HG03060 (cell line): Measurements from ENCODE around the gene MAD1L1.

Experiments
- ATAC-seq: cut with Tn5 transposase; IDR thresholded peaks from one replicate; pipeline ENCODE4 v1.9.1; 2021; ENCODE audit warnings: low read depth, moderate number of reproducible peaks; ENCODE audit not compliant: unreplicated experiment

Gene MAD1L1

GRCh38 chr7:1853986-1854865, 378.5 kb downstream of the MAD1L1 start:
- no peak for ATAC-seq

- no peak for ATAC-seq
These were observed 379.2 kb downstream of the MAD1L1 start for GRCh38 chr7:1853431-1853985.

- ATAC-seq: no peak
These were observed 380.0 kb downstream of the MAD1L1 start for GRCh38 chr7:1852517-1853430.

DNA sequence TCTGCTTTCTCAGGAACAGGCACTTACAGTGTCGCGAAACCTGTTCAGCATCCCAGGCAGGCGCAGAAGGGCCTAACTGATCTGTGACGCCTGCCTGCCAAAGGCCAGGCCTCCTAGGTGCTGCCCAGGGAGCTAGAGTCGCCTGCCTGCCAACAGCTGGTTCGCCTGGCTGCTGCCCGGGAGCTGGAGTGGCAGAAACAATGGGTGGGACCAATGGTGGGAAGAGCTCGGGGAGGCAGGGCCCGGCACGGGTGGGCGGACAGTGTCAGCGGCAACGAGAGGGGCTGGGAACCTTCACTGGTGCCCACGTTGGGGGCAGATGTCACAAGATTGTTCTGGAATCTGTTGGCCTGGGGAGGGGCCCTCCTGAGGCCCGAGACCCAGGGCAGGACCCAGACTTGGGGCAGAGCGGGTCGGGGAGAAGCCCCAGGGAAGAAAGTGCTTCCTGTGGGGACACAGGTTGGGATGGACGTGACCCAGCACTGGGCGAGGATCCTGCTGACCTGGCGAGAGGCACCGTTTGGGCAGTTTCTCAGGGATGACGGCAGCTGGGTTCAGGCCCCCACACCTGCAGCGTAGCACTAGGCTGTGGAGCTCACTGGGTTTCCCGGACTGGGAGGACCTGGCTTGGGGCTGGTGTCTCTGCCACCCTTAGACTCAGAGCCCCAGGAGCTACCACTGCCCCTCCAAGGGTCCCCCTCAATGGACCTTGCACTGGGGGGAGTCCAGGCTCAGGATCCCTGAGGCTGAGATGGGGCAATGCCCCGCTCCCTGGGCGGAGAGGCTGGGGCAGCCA, 380.8 kb downstream of the MAD1L1 start:
- ATAC-seq: no peak

- ATAC-seq: no peak
These were observed 381.7 kb downstream of the MAD1L1 start for GRCh38 chr7:1850976-1851571.

DNA sequence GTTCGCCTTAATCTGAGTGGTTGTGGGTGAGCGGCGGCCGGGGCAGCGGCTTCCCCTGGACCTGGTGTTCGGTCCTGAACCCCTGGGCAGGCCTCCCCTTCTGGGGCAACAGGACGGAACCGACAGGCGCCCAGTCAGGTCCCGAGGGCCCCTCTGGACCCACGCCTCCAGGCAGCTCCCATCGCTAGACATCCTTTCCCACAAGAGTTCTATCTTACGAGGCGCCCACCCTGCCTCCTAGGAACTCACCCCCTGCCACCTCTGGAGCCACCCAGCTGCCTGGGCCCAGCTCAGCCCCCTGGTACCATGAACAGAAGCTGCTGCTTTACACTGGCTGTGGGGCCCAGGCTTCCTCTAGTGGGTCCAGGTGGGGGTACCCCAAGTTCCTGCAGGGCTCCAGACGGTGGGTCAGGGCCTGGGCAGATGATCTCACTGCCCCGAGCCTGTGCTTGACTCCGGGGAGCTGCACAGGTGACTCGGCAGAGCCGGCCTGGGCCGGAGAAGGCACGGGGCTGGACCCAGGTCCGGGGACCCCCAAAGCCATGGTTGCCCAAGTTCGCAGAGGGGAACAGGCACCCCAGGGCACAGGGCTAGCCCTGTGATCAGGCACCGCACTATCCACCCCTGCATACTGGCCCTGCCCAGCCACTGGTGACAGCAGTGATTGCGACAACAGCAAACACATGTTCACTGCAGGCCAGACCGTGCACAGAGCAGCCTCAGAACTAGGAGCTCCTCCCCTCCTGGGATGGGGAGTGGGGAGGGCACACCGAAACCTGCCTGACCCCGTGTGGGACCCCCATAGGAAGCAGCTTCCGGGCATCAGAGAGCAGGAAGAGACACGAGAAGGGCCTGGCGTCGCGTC, 382.4 kb downstream of the MAD1L1 start:
- ATAC-seq: no peak

DNA sequence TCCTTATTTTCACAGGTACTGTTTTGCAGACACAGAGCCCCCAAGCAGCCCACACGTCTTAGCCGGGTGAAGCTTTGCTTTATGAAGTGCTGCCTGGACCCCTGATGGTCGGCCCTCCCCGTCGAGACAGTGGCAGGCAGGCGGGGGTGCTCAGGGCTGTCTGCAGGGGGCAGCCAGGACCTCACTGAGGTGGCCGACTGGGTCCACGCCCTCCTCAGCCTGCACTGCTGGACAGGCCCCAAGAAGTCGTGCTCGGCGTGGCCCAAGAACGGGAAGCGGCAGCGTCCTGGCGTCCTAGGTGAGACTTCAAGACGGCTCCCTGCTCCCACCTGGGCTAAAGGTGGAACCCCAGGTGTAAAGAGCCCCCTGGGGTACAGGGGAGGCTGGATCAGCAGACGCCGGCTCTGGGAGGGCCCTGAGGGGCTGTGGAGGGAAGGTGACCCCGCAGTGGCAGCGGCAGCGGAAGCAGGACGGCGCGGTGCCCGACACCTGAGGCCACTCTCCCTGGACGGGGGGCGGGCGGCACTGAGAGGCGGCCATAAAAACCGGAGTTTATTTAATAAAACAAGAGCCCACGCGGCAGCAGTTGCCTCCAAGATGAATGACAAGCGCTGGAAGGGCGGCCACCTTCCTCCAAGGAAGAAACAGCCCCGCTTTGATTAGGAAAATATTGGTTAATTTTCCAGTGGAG, 383.2 kb downstream of the MAD1L1 start:
- no peak for ATAC-seq

- no peak for ATAC-seq
These were observed 383.8 kb downstream of the MAD1L1 start for GRCh38 chr7:1848911-1849311.

DNA sequence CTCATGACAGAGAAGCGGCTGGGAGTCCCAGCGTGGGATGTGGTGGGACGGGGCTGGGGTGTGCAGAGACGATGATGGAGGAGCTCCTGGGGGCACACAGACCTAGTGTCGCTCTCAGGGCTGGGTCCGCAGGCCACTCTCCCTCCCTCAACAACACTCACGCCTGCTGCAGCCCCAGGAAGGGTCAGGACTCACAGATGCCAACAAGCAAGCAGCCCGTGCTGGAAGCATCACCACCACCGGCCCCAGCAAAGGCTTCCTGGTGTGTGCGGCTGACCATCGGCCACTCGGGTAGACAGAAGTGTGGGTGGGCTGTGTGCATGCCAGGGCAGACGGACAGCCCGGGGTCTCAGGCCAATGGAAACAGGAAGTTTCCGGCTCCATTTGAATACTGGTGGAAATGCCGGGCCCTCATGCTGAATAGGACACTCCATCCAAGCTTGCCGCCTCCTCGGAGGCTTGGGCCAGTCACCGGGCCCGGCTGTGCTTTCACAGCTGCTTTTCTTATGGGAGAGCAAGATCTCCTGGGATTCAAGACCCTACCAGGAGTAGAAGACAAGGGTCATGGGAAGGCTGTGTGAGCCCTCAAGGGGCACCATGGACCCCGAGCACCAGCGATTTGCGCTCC, 384.6 kb downstream of the MAD1L1 start:
- ATAC-seq: no peak

DNA sequence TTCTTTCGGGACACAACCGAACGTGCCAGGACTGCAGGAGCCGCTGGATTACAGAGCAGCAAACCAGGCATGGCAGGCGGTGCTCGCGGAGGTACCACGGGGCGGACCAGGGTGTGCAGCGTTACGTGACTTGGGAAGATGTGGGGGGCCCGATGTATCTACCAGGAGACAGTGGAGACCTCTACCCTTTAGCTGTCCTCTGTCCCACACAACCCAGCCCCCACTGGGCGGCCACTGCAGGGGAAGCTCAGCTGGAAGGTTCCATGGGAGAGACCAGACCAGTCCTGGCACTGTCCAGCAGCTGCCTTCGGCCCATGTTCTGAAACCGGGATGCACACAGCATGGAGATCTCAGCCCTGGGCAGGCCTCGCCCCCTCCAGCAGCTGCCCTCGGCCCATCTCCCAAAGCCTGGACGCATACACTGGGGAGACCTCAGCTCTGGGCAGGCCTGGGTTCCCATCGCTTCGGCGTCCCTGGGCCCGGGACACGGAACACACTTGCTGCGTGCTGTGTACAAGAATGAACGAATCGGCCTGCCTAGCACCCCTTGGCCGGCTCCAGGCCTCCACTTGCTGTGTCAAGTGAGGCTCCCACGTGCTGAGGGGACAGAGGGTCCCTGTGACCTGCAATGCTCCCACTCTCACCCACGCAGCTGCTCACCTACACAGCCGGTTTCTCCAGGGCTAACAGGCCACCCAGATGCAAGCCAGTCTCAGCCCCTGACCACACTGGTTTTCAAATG, 385.3 kb downstream of the MAD1L1 start:
- no peak for ATAC-seq

DNA sequence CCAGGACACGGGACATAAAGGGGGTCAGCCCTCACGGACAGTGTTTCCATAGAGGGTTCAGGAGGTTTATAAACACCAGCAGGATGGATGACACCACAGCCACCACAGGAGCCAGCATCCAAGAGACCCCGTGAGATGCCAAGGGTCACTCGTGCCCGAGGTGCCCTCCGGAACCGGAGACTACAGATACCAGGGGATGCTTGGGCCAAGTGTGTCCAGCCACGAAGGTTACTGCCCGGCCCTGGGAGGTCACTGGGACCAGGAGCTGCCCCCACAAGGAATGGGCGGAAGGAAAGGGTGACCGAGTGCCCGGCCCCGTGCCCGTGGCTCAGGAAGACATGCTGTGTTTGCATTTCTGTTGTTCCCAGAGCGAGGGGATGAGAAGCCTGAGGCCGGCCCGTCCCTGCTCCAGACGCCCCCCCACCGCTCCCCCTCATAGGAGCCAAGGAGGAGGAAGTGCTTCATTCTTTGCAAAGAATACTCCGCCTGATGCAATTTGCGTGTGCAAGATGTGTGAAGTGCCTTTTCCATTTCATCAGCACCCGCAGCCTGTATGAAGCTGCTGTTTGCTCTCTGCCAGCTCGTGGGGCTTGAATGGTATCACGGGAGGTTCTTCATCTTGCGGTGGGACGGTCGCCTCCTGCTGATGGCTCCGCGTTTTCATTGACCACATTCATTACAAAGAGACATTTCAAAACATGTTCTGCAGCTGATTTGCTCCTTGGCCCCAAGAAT, 386.2 kb downstream of the MAD1L1 start:
- no peak for ATAC-seq

DNA sequence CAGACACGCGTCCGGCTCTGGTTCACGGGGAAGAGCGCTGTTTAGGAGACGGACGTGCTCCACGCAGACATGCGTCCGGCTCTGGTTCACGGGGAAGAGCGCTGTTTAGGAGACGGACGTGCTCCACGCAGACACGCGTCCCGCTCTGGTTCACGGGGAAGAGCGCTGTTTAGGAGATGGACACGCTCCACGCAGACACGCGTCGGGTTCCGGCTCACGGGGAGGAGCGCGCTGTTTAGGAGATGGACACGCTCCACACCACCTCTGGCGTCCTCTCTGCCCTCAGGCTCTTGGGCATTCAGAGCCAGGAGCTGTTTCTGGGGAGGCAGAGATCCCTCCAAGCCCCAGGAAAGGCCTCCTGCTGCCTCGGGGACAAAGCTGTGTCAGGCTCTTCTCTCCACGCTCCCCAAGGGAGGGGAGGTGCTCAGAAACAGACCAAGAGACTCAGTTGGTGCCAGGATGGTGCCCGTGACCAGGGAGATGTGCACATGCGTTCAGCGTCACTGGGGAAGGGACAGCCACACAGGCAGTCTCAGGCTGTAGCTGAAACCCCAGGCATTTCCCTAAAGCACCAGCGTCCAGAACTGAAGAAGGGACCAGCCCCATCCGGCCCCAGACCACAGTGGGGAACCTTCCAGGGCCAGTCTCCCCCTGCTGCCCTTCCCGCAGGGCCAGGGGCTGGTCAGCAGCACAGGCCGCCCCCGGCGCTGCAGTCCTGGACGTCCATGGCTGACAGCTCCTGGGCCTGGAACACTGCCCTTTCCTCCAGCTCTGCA, 387.0 kb downstream of the MAD1L1 start:
- ATAC-seq: no peak

DNA sequence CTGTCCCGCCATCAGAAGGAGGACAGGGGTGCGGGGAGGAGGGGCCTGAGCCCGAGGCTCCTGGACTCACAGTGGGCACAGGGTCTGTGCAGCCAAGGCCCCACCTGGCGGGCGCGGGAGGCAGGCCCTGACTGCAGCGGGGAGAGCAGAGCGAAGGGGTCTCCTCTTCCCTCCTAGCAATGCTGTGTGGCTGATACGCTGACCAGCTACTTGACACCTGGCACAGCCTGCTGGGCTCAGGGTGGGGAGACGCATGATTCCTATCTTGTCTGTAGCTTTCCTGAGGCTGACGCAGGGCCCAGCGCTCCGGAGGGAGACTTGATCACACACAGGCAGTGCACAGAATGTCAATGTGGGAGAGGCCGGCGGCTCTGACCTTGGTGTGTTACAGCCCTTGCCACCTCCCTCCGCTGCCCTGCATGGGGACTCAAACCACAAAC, 387.8 kb downstream of the MAD1L1 start:
- no peak for ATAC-seq

DNA sequence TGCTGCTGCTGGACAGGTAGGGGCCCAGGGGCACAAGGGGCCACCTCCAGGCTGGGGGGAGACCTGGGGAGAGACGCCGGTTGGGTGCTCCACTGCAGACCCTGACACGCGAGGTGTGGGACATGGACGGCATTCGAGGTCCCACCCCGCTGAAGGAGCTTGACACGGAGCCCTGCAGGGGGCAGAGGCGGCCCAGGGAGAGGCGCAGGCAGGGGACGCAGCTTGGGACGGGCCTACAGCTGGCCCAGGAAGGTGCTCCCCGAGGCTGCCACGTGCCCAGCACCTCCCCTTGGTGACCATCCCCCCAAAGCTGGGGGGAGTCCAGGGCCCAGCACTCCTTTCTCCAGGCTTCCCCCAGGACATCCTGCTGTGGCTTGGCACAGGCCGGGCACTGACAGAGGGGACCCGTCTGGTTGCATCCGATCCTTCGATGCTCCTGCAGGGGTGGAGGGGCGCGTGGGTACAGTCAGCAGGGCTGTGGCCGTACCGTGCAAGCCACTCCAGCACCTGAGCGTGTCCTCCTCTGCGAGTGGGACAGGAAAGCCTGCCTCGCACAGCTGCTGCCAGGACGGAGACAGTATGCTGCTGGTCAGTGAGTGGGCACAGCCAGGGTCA, 388.3 kb downstream of the MAD1L1 start:
- ATAC-seq: no peak

- no peak for ATAC-seq
These were observed 388.8 kb downstream of the MAD1L1 start for GRCh38 chr7:1843921-1844335.
